PFSK-1 (cell line): ENCODE results near the gene PTGER3.

Source experiments
- POLR2AphosphoS5 ChIP-seq: IDR thresholded peaks from 2 replicates; pipeline ENCODE4 v1.6.1; 2012; ENCODE audit warnings: low read depth, mild to moderate bottlenecking, control low read depth, low read length, moderate library complexity
- REST ChIP-seq, 2 experiments: IDR thresholded peaks; 2 replicates each; pipeline versions ENCODE4 v1.6.1 to v1.8.0; 2011 to 2012; ENCODE audit warnings: low read depth in 2 of 2, low read length in 2 of 2, control low read depth in 1 of 2, inconsistent platforms in 1 of 2, mild to moderate bottlenecking in 1 of 2, moderate library complexity in 1 of 2; ENCODE audit not compliant: insufficient read depth in 1 of 2
- SIN3A ChIP-seq: IDR thresholded peaks from 2 replicates; pipeline ENCODE4 v1.6.1; 2012; ENCODE audit warnings: mild to moderate bottlenecking, low read length, moderate library complexity, borderline replicate concordance; ENCODE audit not compliant: insufficient read depth
- TAF1 ChIP-seq: IDR thresholded peaks from 2 replicates; pipeline ENCODE4 v1.6.1; 2012; ENCODE audit warnings: low read length, control low read depth, borderline replicate concordance; ENCODE audit not compliant: insufficient read depth

GRCh38 chr1:70948396-70949017 lies 99.1 kb downstream of the PTGER3 start:
- no peak for TF ChIP-seq POLR2AphosphoS5
- no peak for TF ChIP-seq REST (IDR thresholded peaks at IDR 0.05; ENCODE audit: insufficient read depth in 1 of 2, low read depth in 2 of 2, low read length in 2 of 2)
- TF ChIP-seq SIN3A = no peak
- TF ChIP-seq TAF1 = no peak
